ENCODE results near the gene TMEM212. TPM values are rescaled to one million over a fixed set of nuclear protein-coding genes. Genes with fewer than 3 reads are reported as not detected.

The TMEM212 gene
- total and polyA plus RNA-seq, 12 donors, result 0.06 TPM; not detected in 11

GRCh38 chr3:171804618-171805389 is 38.3 kb upstream of the TMEM212 start:
- no peak for TF ChIP-seq POLR2A (IDR thresholded peaks at IDR 0.05)
- TF ChIP-seq CTCF (IDR thresholded peaks at IDR 0.05), result no peak
- H3K36me3 ChIP-seq (replicated peaks in 1 of 2), result no peaks in the 10 kb centered on the region
- DNase-seq, result peak in 6 of 7 donors; percentile 31 to 62 (median 40)
- H3K27me3 ChIP-seq, result no peaks in the 10 kb centered on the region
- H3K27ac ChIP-seq, result peak overlapping the region; percentile 6 to 80 (median 39)
- H3K4me3 ChIP-seq, result no peak overlapping the region
- no peaks in the 10 kb centered on the region for H3K9me3 ChIP-seq (replicated peaks in 1 of 3)
- 25 to 35% (median 32%) methylated on average over 6 of the region's 6 CpGs for WGBS, 4 donors
- peaks cover 0 to 62% of the 10 kb centered on the region in 2 donors for H3K4me1 ChIP-seq (replicated peaks in 1 of 2)
- intact Hi-C loops (cut with DNase I), result no loop called here

GRCh38 chr3:171805687-171806086 is 37.5 kb upstream of the TMEM212 start:
- Histone ChIP-seq H3K4me1 (replicated peaks in 1 of 2) (peaks cover 0 to 65% of the 10 kb centered on the region in 2 donors), H3K27ac (peak overlapping the region; percentile 6 to 80 (median 39)), H3K27me3 (no peaks in the 10 kb centered on the region), H3K36me3 (replicated peaks in 1 of 2) (no peaks in the 10 kb centered on the region), H3K9me3 (replicated peaks in 1 of 3) (no peaks in the 10 kb centered on the region), H3K4me3 (no peak overlapping the region)
- TF ChIP-seq CTCF (IDR thresholded peaks at IDR 0.05) (no peak), POLR2A (IDR thresholded peaks at IDR 0.05) (no peak)
- 52 to 56% (median 54%) methylated on average over 3 of the region's 3 CpGs for WGBS, 4 donors
- intact Hi-C loops (cut with DNase I), result no loop called here
- no peak for DNase-seq

- TF ChIP-seq CTCF (IDR thresholded peaks at IDR 0.05), result no peak
- no peak for TF ChIP-seq POLR2A (IDR thresholded peaks at IDR 0.05)
- no peak for DNase-seq
- 53 to 72% (median 61%) methylated on average over 5 of the region's 5 CpGs for WGBS, 4 donors
- no peaks in the 10 kb centered on the region for H3K36me3 ChIP-seq (replicated peaks in 1 of 2)
- H3K9me3 ChIP-seq (replicated peaks in 1 of 3), result no peaks in the 10 kb centered on the region
- H3K4me1 ChIP-seq (replicated peaks in 1 of 2), result peaks cover 0 to 66% of the 10 kb centered on the region in 2 donors
- intact Hi-C loops (cut with DNase I), result no loop called here
- H3K27me3 ChIP-seq, result no peaks in the 10 kb centered on the region
- H3K27ac ChIP-seq, result peak overlapping the region in 2 of 5 donors; percentile 63 to 80
- no peak overlapping the region for H3K4me3 ChIP-seq
Measured at GRCh38 chr3:171806200-171807128, 36.7 kb upstream of the TMEM212 start.

GRCh38 chr3:171807129-171807675 is 35.9 kb upstream of the TMEM212 start:
- no peak for DNase-seq
- H3K27ac ChIP-seq, result peak overlapping the region in 2 of 5 donors; percentile 63 to 80
- no peak overlapping the region for H3K4me3 ChIP-seq
- H3K4me1 ChIP-seq (replicated peaks in 1 of 2), result peaks cover 0 to 62% of the 10 kb centered on the region in 2 donors
- H3K9me3 ChIP-seq (replicated peaks in 1 of 3), result no peaks in the 10 kb centered on the region
- intact Hi-C loops (cut with DNase I), result no loop called here
- WGBS, 4 donors, result 94 to 95% (median 95%) methylated on average over 7 of the region's 7 CpGs
- H3K27me3 ChIP-seq, result no peaks in the 10 kb centered on the region
- H3K36me3 ChIP-seq (replicated peaks in 1 of 2), result no peaks in the 10 kb centered on the region
- TF ChIP-seq POLR2A (IDR thresholded peaks at IDR 0.05), result no peak
- no peak for TF ChIP-seq CTCF (IDR thresholded peaks at IDR 0.05)

Measured in adrenal gland (tissue), 12 donors.